ENCODE measurements around the gene NFASC. TPM values are rescaled to one million over a fixed set of nuclear protein-coding genes. Genes with fewer than 3 reads are reported as not detected.

NFASC gene
- total and polyA plus RNA-seq, 4 donors = 51.4 to 173 (median 113) TPM

GRCh38 chr1:204979891-204980649, 109.4 kb downstream of the NFASC start:
- H3K9me3 ChIP-seq (ENCODE audit: control insufficient read depth, insufficient read depth, low read length) = no peaks in the 10 kb centered on the region
- no peak overlapping the region for H3K4me3 ChIP-seq (ENCODE audit: low read depth, low read length)
- peaks cover 6% of the 10 kb centered on the region for H3K4me1 ChIP-seq (ENCODE audit: control insufficient read depth, insufficient read depth, low read length)
- no peak for DNase-seq (ENCODE audit: low read depth in 4 of 6, low spot score in 6 of 6)
- 87% methylated on average over 10 of the region's 10 CpGs for WGBS (ENCODE audit: insufficient coverage)
- no peak overlapping the region for H3K27ac ChIP-seq (ENCODE audit: low read depth, low read length)
- no peaks in the 10 kb centered on the region for H3K27me3 ChIP-seq (ENCODE audit: control insufficient read depth, insufficient read depth, low read length)
- H3K36me3 ChIP-seq (ENCODE audit: control insufficient read depth, insufficient read depth, low read length) = peaks cover 81% of the 10 kb centered on the region

GRCh38 chr1:204980840-204981405, 110.3 kb downstream of the NFASC start:
- Histone ChIP-seq H3K27ac (ENCODE audit: low read depth, low read length) (no peak overlapping the region), H3K4me3 (ENCODE audit: low read depth, low read length) (no peak overlapping the region), H3K4me1 (ENCODE audit: control insufficient read depth, insufficient read depth, low read length) (peaks cover 3% of the 10 kb centered on the region), H3K36me3 (ENCODE audit: control insufficient read depth, insufficient read depth, low read length) (peaks cover 80% of the 10 kb centered on the region), H3K27me3 (ENCODE audit: control insufficient read depth, insufficient read depth, low read length) (no peaks in the 10 kb centered on the region), H3K9me3 (ENCODE audit: control insufficient read depth, insufficient read depth, low read length) (no peaks in the 10 kb centered on the region)
- no peak for DNase-seq (ENCODE audit: low read depth in 4 of 6, low spot score in 6 of 6)
- WGBS (ENCODE audit: insufficient coverage) = 93% methylated on average over 2 of the region's 3 CpGs

- Histone ChIP-seq H3K4me1 (ENCODE audit: control insufficient read depth, insufficient read depth, low read length) (peaks cover 3% of the 10 kb centered on the region), H3K4me3 (ENCODE audit: low read depth, low read length) (no peak overlapping the region), H3K9me3 (ENCODE audit: control insufficient read depth, insufficient read depth, low read length) (no peaks in the 10 kb centered on the region), H3K27ac (ENCODE audit: low read depth, low read length) (no peak overlapping the region), H3K36me3 (ENCODE audit: control insufficient read depth, insufficient read depth, low read length) (peaks cover 75% of the 10 kb centered on the region), H3K27me3 (ENCODE audit: control insufficient read depth, insufficient read depth, low read length) (no peaks in the 10 kb centered on the region)
- WGBS (ENCODE audit: insufficient coverage) = 84% methylated on average over 11 of the region's 11 CpGs
- DNase-seq (ENCODE audit: low read depth in 4 of 6, low spot score in 6 of 6) = no peak
These were observed 112.5 kb downstream of the NFASC start for GRCh38 chr1:204983136-204983535.

GRCh38 chr1:204983881-204984280, 113.2 kb downstream of the NFASC start:
- Histone ChIP-seq H3K27ac (ENCODE audit: low read depth, low read length) (no peak overlapping the region), H3K36me3 (ENCODE audit: control insufficient read depth, insufficient read depth, low read length) (peaks cover 73% of the 10 kb centered on the region), H3K4me1 (ENCODE audit: control insufficient read depth, insufficient read depth, low read length) (peaks cover 10% of the 10 kb centered on the region), H3K27me3 (ENCODE audit: control insufficient read depth, insufficient read depth, low read length) (no peaks in the 10 kb centered on the region), H3K4me3 (ENCODE audit: low read depth, low read length) (no peak overlapping the region), H3K9me3 (ENCODE audit: control insufficient read depth, insufficient read depth, low read length) (no peaks in the 10 kb centered on the region)
- DNase-seq (ENCODE audit: low read depth in 4 of 6, low spot score in 6 of 6) = no peak
- 98% methylated on average over 7 of the region's 10 CpGs for WGBS (ENCODE audit: insufficient coverage)

- DNase-seq (ENCODE audit: low read depth in 4 of 6, low spot score in 6 of 6) = no peak
- Histone ChIP-seq H3K4me3 (ENCODE audit: low read depth, low read length) (no peak overlapping the region), H3K9me3 (ENCODE audit: control insufficient read depth, insufficient read depth, low read length) (no peaks in the 10 kb centered on the region), H3K4me1 (ENCODE audit: control insufficient read depth, insufficient read depth, low read length) (peaks cover 16% of the 10 kb centered on the region), H3K27me3 (ENCODE audit: control insufficient read depth, insufficient read depth, low read length) (no peaks in the 10 kb centered on the region), H3K27ac (ENCODE audit: low read depth, low read length) (no peak overlapping the region), H3K36me3 (ENCODE audit: control insufficient read depth, insufficient read depth, low read length) (peaks cover 67% of the 10 kb centered on the region)
- WGBS (ENCODE audit: insufficient coverage) = 71% methylated on average over 4 of the region's 8 CpGs
These were observed 113.8 kb downstream of the NFASC start for GRCh38 chr1:204984499-204984898.

GRCh38 chr1:204986181-204986580, 115.5 kb downstream of the NFASC start:
- no peak for DNase-seq (ENCODE audit: low read depth in 4 of 6, low spot score in 6 of 6)
- H3K36me3 ChIP-seq (ENCODE audit: control insufficient read depth, insufficient read depth, low read length) = peaks cover 72% of the 10 kb centered on the region
- H3K27ac ChIP-seq (ENCODE audit: low read depth, low read length) = no peak overlapping the region
- no peaks in the 10 kb centered on the region for H3K9me3 ChIP-seq (ENCODE audit: control insufficient read depth, insufficient read depth, low read length)
- 87% methylated on average over 17 of the region's 17 CpGs for WGBS (ENCODE audit: insufficient coverage)
- H3K27me3 ChIP-seq (ENCODE audit: control insufficient read depth, insufficient read depth, low read length) = no peaks in the 10 kb centered on the region
- peaks cover 29% of the 10 kb centered on the region for H3K4me1 ChIP-seq (ENCODE audit: control insufficient read depth, insufficient read depth, low read length)
- H3K4me3 ChIP-seq (ENCODE audit: low read depth, low read length) = no peak overlapping the region

GRCh38 chr1:204987689-204988088, 117.0 kb downstream of the NFASC start:
- no peak overlapping the region for H3K27ac ChIP-seq (ENCODE audit: low read depth, low read length)
- H3K36me3 ChIP-seq (ENCODE audit: control insufficient read depth, insufficient read depth, low read length) = peaks cover 73% of the 10 kb centered on the region
- WGBS (ENCODE audit: insufficient coverage) = 81% methylated on average over 3 of the region's 3 CpGs
- no peaks in the 10 kb centered on the region for H3K9me3 ChIP-seq (ENCODE audit: control insufficient read depth, insufficient read depth, low read length)
- no peak overlapping the region for H3K4me3 ChIP-seq (ENCODE audit: low read depth, low read length)
- no peaks in the 10 kb centered on the region for H3K27me3 ChIP-seq (ENCODE audit: control insufficient read depth, insufficient read depth, low read length)
- H3K4me1 ChIP-seq (ENCODE audit: control insufficient read depth, insufficient read depth, low read length) = peaks cover 40% of the 10 kb centered on the region
- DNase-seq (ENCODE audit: low read depth in 4 of 6, low spot score in 6 of 6) = no peak

- H3K4me3 ChIP-seq (ENCODE audit: low read depth, low read length) = no peak overlapping the region
- no peak for DNase-seq (ENCODE audit: low read depth in 4 of 6, low spot score in 6 of 6)
- no peaks in the 10 kb centered on the region for H3K9me3 ChIP-seq (ENCODE audit: control insufficient read depth, insufficient read depth, low read length)
- H3K27ac ChIP-seq (ENCODE audit: low read depth, low read length) = no peak overlapping the region
- no peaks in the 10 kb centered on the region for H3K27me3 ChIP-seq (ENCODE audit: control insufficient read depth, insufficient read depth, low read length)
- peaks cover 73% of the 10 kb centered on the region for H3K36me3 ChIP-seq (ENCODE audit: control insufficient read depth, insufficient read depth, low read length)
- WGBS (ENCODE audit: insufficient coverage) = 19% methylated on average over 2 of the region's 4 CpGs
- peaks cover 41% of the 10 kb centered on the region for H3K4me1 ChIP-seq (ENCODE audit: control insufficient read depth, insufficient read depth, low read length)
These were observed 117.5 kb downstream of the NFASC start for GRCh38 chr1:204988196-204988595.

DNA sequence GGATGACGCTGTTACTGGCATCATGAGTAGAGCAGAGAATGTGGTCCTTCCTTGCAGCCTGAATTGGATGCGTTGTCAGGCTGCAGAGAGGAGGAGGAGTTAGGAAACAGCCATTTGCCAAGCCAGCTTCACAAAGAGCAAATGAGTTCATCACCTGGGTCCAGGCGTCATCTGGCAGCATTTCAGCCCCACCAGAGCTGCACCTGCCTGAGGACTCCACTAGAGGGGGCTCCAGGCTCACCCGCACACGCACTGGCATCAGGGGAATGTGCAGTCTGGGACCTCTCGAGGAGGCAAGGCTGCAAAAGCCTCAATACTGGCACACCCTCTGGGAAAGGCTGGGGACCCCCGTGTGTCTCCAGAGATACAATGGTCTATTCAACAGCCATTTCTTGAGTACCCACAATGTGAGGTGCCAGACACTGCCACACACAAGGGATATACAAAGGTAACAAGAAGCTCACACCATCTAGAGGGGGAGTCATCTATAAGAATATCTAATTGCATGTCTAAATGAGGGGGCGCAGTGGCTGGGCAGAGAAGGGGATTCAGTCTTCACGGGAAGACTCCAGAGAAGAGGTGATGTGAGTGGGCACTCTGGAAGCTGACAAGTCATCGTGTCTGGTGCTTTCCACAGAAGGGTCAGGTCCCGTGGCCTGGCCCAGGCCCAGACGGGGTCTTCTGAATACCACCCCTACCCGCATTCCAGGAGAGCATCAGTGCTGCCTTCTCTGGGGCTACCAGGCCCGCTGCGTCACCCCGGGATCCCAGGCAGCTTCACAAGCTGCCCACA, 118.8 kb downstream of the NFASC start:
- H3K36me3 ChIP-seq (ENCODE audit: control insufficient read depth, insufficient read depth, low read length) = peaks cover 74% of the 10 kb centered on the region
- no peak overlapping the region for H3K4me3 ChIP-seq (ENCODE audit: low read depth, low read length)
- peak overlapping the region; percentile 79 for H3K27ac ChIP-seq (ENCODE audit: low read depth, low read length)
- peak; percentile 57 to 93 (median 66) for DNase-seq (ENCODE audit: low read depth in 4 of 6, low spot score in 6 of 6)
- no peaks in the 10 kb centered on the region for H3K9me3 ChIP-seq (ENCODE audit: control insufficient read depth, insufficient read depth, low read length)
- H3K4me1 ChIP-seq (ENCODE audit: control insufficient read depth, insufficient read depth, low read length) = peaks cover 44% of the 10 kb centered on the region
- 55% methylated on average over 14 of the region's 16 CpGs for WGBS (ENCODE audit: insufficient coverage)
- no peaks in the 10 kb centered on the region for H3K27me3 ChIP-seq (ENCODE audit: control insufficient read depth, insufficient read depth, low read length)

All from spinal cord (tissue), 10 donors.